Gastrocnemius medialis (tissue), 4 donors: Measurements from ENCODE around the gene ELMO1. TPM values are rescaled to one million over a fixed set of nuclear protein-coding genes. Genes with fewer than 3 reads are reported as not detected.

ENCODE experiments used
- ATAC-seq, 2 donors: fragments of 150-250 bp; one replicate each; pipeline ENCODE4 v1.9.1; 2016
- DNase-seq, 2 donors: peaks; one replicate each; pipeline ENCODE4 v3.0.0-alpha.2; 2019
- H3K27ac ChIP-seq, 4 donors: fragments of 200-600 bp; sonication (generic); 1 replicate in 1 of 4; 2 replicates in 3 of 4; pipeline ENCODE4 v1.5.1; 2016 to 2018; ENCODE audit warnings: mild to moderate bottlenecking in 2 of 4, moderate library complexity in 1 of 4
- H3K27me3 ChIP-seq, 3 donors: fragments of 200-600 bp; sonication (generic) in 2 of 3; 1 replicate in 1 of 3; 2 replicates in 2 of 3; pipeline versions ENCODE4 v1.5.1 to v1.6.0; 2016 to 2019; ENCODE audit warnings: mild to moderate bottlenecking in 1 of 3, moderate library complexity in 1 of 3
- H3K36me3 ChIP-seq, 2 donors: fragments of 200-600 bp; sonication (generic) in 1 of 2; one replicate each; pipeline ENCODE4 v1.5.1; 2017 to 2018
- H3K4me1 ChIP-seq, 2 donors: fragments of 200-600 bp; sonication (generic) in 1 of 2; one replicate each; pipeline ENCODE4 v1.5.1; 2016 to 2017; ENCODE audit warnings: mild to moderate bottlenecking in 2 of 2
- H3K4me3 ChIP-seq, 4 donors: fragments of 200-600 bp; sonication (generic) in 3 of 4; 1 replicate in 1 of 4; 2 replicates in 3 of 4; pipeline ENCODE4 v1.5.1; 2016 to 2019; ENCODE audit warnings: mild to moderate bottlenecking in 2 of 4
- H3K9me3 ChIP-seq, 3 donors: fragments of 200-600 bp; sonication (generic) in 2 of 3; 1 replicate in 1 of 3; 2 replicates in 2 of 3; pipeline ENCODE4 v1.5.1; 2016 to 2019
- CTCF ChIP-seq, 5 experiments: fragments of 450-650 bp in 3 of 5; fragments of 200-600 bp in 2 of 5; sonication (generic) in 2 of 5; IDR thresholded peaks in 4 of 5; conservative IDR thresholded peaks in 1 of 5; 1 replicate in 4 of 5; 2 replicates in 1 of 5; pipeline ENCODE4 v1.5.1; 2016 to 2019; ENCODE audit warnings: antibody characterized with exemption in 5 of 5, mild to moderate bottlenecking in 3 of 5, moderate library complexity in 3 of 5
- POLR2A ChIP-seq, 2 donors: fragments of 450-650 bp; IDR thresholded peaks; one replicate each; pipeline ENCODE4 v1.6.1; 2017; ENCODE audit warnings: antibody characterized with exemption in 2 of 2, mild to moderate bottlenecking in 2 of 2, moderate library complexity in 2 of 2
- in situ Hi-C, 4 donors: fragments of 200-750 bp; cut with MboI; loops; one replicate each; pipeline versions ENCODE4 v1.15.0 to v1.8.0; 2017; ENCODE audit warnings: low sequenced_read_pairs in 4 of 4
- intact Hi-C: fragments of 100-400 bp; cut with DNase I; formaldehyde crosslinking; loops from one replicate; pipeline ENCODE4 v1.15.1; 2023; ENCODE audit warnings: low total_unique reads
- total RNA-seq, 4 donors: library from RNA; depleted of rRNA; stranded (reverse); fragments of >200 nt; gene quantifications; one replicate each; pipeline versions ENCODE4 v1.1.0 to v1.2.3, GENCODE V29; 2016

The ELMO1 gene
- total RNA-seq, 4 donors from 2014 or later = 8.4 to 18.9 (median 14.6) TPM

GRCh38 chr7:37027557-37028341 is 420.9 kb downstream of the ELMO1 start:
- TF ChIP-seq CTCF (IDR thresholded peaks at IDR 0.05 in 4 of 5, conservative IDR thresholded peaks at IDR 0.05 in 1 of 5) (no peak), POLR2A (IDR thresholded peaks at IDR 0.05) (no peak)
- no peaks in the 10 kb centered on the region for H3K27me3 ChIP-seq
- no peak overlapping the region for H3K4me3 ChIP-seq
- intact Hi-C loops (no loop called here), in situ Hi-C loops (no loop called here)
- H3K4me1 ChIP-seq = peaks cover 18 to 19% of the 10 kb centered on the region in 2 donors
- no peak overlapping the region for H3K27ac ChIP-seq
- H3K9me3 ChIP-seq = no peaks in the 10 kb centered on the region
- no peaks in the 10 kb centered on the region for H3K36me3 ChIP-seq
- ATAC-seq = no peak
- DNase-seq = no peak

GRCh38 chr7:37027104-37027503 is 421.6 kb downstream of the ELMO1 start:
- no peaks in the 10 kb centered on the region for H3K27me3 ChIP-seq
- no peak for TF ChIP-seq POLR2A (IDR thresholded peaks at IDR 0.05)
- TF ChIP-seq CTCF (IDR thresholded peaks at IDR 0.05 in 4 of 5, conservative IDR thresholded peaks at IDR 0.05 in 1 of 5) = no peak
- no peak for DNase-seq
- no peaks in the 10 kb centered on the region for H3K9me3 ChIP-seq
- no peak for ATAC-seq
- no peaks in the 10 kb centered on the region for H3K36me3 ChIP-seq
- peaks cover 12% of the 10 kb centered on the region in 2 donors for H3K4me1 ChIP-seq
- intact Hi-C loops (no loop called here), in situ Hi-C loops (no loop called here)
- H3K4me3 ChIP-seq = no peak overlapping the region
- no peak overlapping the region for H3K27ac ChIP-seq

- Histone ChIP-seq H3K4me3 (no peak overlapping the region), H3K27ac (no peak overlapping the region), H3K4me1 (no peaks in the 10 kb centered on the region), H3K9me3 (no peaks in the 10 kb centered on the region), H3K27me3 (no peaks in the 10 kb centered on the region), H3K36me3 (no peaks in the 10 kb centered on the region)
- in situ Hi-C loops (no loop called here), intact Hi-C loops (no loop called here)
- DNase-seq = no peak
- no peak for TF ChIP-seq CTCF (IDR thresholded peaks at IDR 0.05 in 4 of 5, conservative IDR thresholded peaks at IDR 0.05 in 1 of 5)
- TF ChIP-seq POLR2A (IDR thresholded peaks at IDR 0.05) = no peak
- ATAC-seq = no peak
These were observed 429.7 kb downstream of the ELMO1 start for GRCh38 chr7:37018954-37019353.

GRCh38 chr7:37016064-37016878 is 432.4 kb downstream of the ELMO1 start:
- Histone ChIP-seq H3K4me3 (no peak overlapping the region), H3K27ac (no peak overlapping the region), H3K4me1 (no peaks in the 10 kb centered on the region), H3K27me3 (no peaks in the 10 kb centered on the region), H3K36me3 (no peaks in the 10 kb centered on the region), H3K9me3 (no peaks in the 10 kb centered on the region)
- intact Hi-C loops (no loop called here), in situ Hi-C loops (no loop called here)
- no peak for TF ChIP-seq CTCF (IDR thresholded peaks at IDR 0.05 in 4 of 5, conservative IDR thresholded peaks at IDR 0.05 in 1 of 5)
- no peak for TF ChIP-seq POLR2A (IDR thresholded peaks at IDR 0.05)
- no peak for DNase-seq
- no peak for ATAC-seq
